Gastroesophageal sphincter (tissue), 4 donors: ENCODE measurements around the gene KIAA1191. TPM values are rescaled to one million over a fixed set of nuclear protein-coding genes. Genes with fewer than 3 reads are reported as not detected.

ENCODE experiments used
- ATAC-seq: fragments of 150-250 bp; one replicate; pipeline ENCODE4 v1.9.1; 2016; ENCODE audit warnings: mild to moderate bottlenecking, moderate library complexity
- H3K27ac ChIP-seq, 4 donors: fragments of 200-600 bp; sonication (generic) in 3 of 4; 1 replicate in 3 of 4; 2 replicates in 1 of 4; pipeline ENCODE4 v1.5.1; 2016 to 2019
- H3K27me3 ChIP-seq: fragments of 200-600 bp; sonication (generic); one replicate; pipeline ENCODE4 v1.5.1; 2019
- H3K36me3 ChIP-seq, 2 donors: fragments of 200-600 bp; sonication (generic); one replicate each; pipeline ENCODE4 v1.5.1; 2019; ENCODE audit warnings: control low read depth in 1 of 2
- H3K4me1 ChIP-seq, 3 donors: fragments of 200-600 bp; sonication (generic); 1 replicate in 2 of 3; 2 replicates in 1 of 3; pipeline ENCODE4 v1.5.1; 2016 to 2019; ENCODE audit warnings: control low read depth in 2 of 3
- H3K4me3 ChIP-seq, 2 donors: fragments of 200-600 bp; sonication (generic); one replicate each; pipeline ENCODE4 v1.5.1; 2019; ENCODE audit warnings: mild to moderate bottlenecking in 1 of 2, moderate library complexity in 1 of 2
- H3K9me3 ChIP-seq, 3 donors: fragments of 200-600 bp; sonication (generic); one replicate each; pipeline ENCODE4 v1.5.1; 2017 to 2019; ENCODE audit warnings: control low read depth in 2 of 3
- CTCF ChIP-seq, 4 experiments: fragments of 200-600 bp in 2 of 4; fragments of 450-650 bp in 2 of 4; sonication (generic) in 1 of 4; IDR thresholded peaks; one replicate each; pipeline ENCODE4 v1.5.1; 2017 to 2019; ENCODE audit warnings: antibody characterized with exemption in 4 of 4, mild to moderate bottlenecking in 2 of 4, moderate library complexity in 2 of 4
- EP300 ChIP-seq: sonication (generic); formaldehyde crosslinking; IDR thresholded peaks from one replicate; pipeline ENCODE4 v1.6.1; 2017; ENCODE audit warnings: antibody characterized with exemption, mild to moderate bottlenecking
- POLR2A ChIP-seq, 2 donors: fragments of 450-650 bp; IDR thresholded peaks; one replicate each; pipeline ENCODE4 v1.6.1; 2017; ENCODE audit warnings: antibody characterized with exemption in 2 of 2, mild to moderate bottlenecking in 2 of 2, moderate library complexity in 1 of 2
- POLR2AphosphoS5 ChIP-seq: sonication (generic); formaldehyde crosslinking; IDR thresholded peaks from one replicate; pipeline ENCODE4 v1.6.1; 2017; ENCODE audit warnings: antibody characterized with exemption
- WGBS, 2 donors: methylation state at CpG; one replicate each; pipeline ENCODE4 v1.1.5; 2018; ENCODE audit warnings: low coverage in 1 of 2; 5-methylcytosine and 5-hydroxymethylcytosine counted together
- total RNA-seq, 4 donors: library from RNA; depleted of rRNA; stranded (reverse); fragments of >200 nt; gene quantifications; one replicate each; pipeline ENCODE4 v1.1.0, GENCODE V29; 2016

The KIAA1191 gene
- total RNA-seq, 4 donors from 2014 or later, result 130 to 157 (median 140) TPM

- peaks cover 0 to 90% of the 10 kb centered on the region in 2 donors for H3K36me3 ChIP-seq
- no peak overlapping the region for H3K4me3 ChIP-seq
- no peak overlapping the region for H3K27ac ChIP-seq
- WGBS, 2 donors, result 73% methylated on average over 3 to 11 of the region's 16 CpGs
- no peaks in the 10 kb centered on the region for H3K27me3 ChIP-seq
- H3K9me3 ChIP-seq, result no peaks in the 10 kb centered on the region
- peaks cover 0 to 35% (median 12%) of the 10 kb centered on the region in 3 donors for H3K4me1 ChIP-seq
- TF ChIP-seq POLR2A (IDR thresholded peaks at IDR 0.05) (no peak), POLR2AphosphoS5 (no peak), CTCF (IDR thresholded peaks at IDR 0.05) (no peak), EP300 (no peak)
- no peak for ATAC-seq
Observed at GRCh38 chr5:176355400-176356178, 6.0 kb downstream of the KIAA1191 start.

GRCh38 chr5:176353533-176353932, 8.0 kb downstream of the KIAA1191 start:
- 90 to 100% methylated on average over 2 to 4 of the region's 4 CpGs for WGBS, 2 donors
- peaks cover 0 to 19% (median 0%) of the 10 kb centered on the region in 3 donors for H3K4me1 ChIP-seq
- TF ChIP-seq EP300, result no peak
- no peak for TF ChIP-seq CTCF (IDR thresholded peaks at IDR 0.05)
- TF ChIP-seq POLR2AphosphoS5, result no peak
- no peak for TF ChIP-seq POLR2A (IDR thresholded peaks at IDR 0.05)

GRCh38 chr5:176352116-176352878, 9.3 kb downstream of the KIAA1191 start:
- Histone ChIP-seq H3K36me3 (peaks cover 0 to 100% of the 10 kb centered on the region in 2 donors), H3K27me3 (no peaks in the 10 kb centered on the region), H3K27ac (no peak overlapping the region), H3K9me3 (no peaks in the 10 kb centered on the region), H3K4me3 (no peak overlapping the region), H3K4me1 (peaks cover 0 to 10% (median 0%) of the 10 kb centered on the region in 3 donors)
- 74 to 100% methylated on average over 2 to 3 of the region's 5 CpGs for WGBS, 2 donors
- ATAC-seq, result no peak
- TF ChIP-seq CTCF (IDR thresholded peaks at IDR 0.05) (no peak), POLR2A (IDR thresholded peaks at IDR 0.05) (no peak), EP300 (no peak), POLR2AphosphoS5 (no peak)

More at GRCh38 chr5:176353533-176353932, 8.0 kb downstream of the KIAA1191 start:
- H3K27me3 ChIP-seq, result no peaks in the 10 kb centered on the region
- no peaks in the 10 kb centered on the region for H3K9me3 ChIP-seq
- H3K4me3 ChIP-seq, result no peak overlapping the region
- ATAC-seq, result no peak
- peaks cover 0 to 99% of the 10 kb centered on the region in 2 donors for H3K36me3 ChIP-seq
- H3K27ac ChIP-seq, result no peak overlapping the region

- no peak for TF ChIP-seq POLR2AphosphoS5
- no peak for TF ChIP-seq CTCF (IDR thresholded peaks at IDR 0.05)
- TF ChIP-seq EP300, result no peak
- TF ChIP-seq POLR2A (IDR thresholded peaks at IDR 0.05), result no peak
- Histone ChIP-seq H3K27me3 (no peaks in the 10 kb centered on the region), H3K27ac (no peak overlapping the region), H3K9me3 (no peaks in the 10 kb centered on the region), H3K4me3 (no peak overlapping the region), H3K4me1 (peaks cover 0 to 3% (median 0%) of the 10 kb centered on the region in 3 donors), H3K36me3 (peaks cover 0 to 100% of the 10 kb centered on the region in 2 donors)
- WGBS, 2 donors, result 100% methylated on average over 1 of the region's 8 CpGs; no CpG with 5 or more reads in 1 of the 2 donors
- ATAC-seq, result no peak
Observed at GRCh38 chr5:176350416-176350815, 11.1 kb downstream of the KIAA1191 start.
